Hypothalamus (tissue), 51 donors: ENCODE measurements around the gene FBXO3.

Experiments
- DNase-seq, 51 donors: peaks; one replicate each; lab custom pipeline; 2025; lab: John Stamatoyannopoulos, UW

FBXO3 gene

GRCh38 chr11:33704240-33705002 is 69.9 kb downstream of the FBXO3 start:
- peak in 14 of 51 donors; percentile 14 to 57 (median 24) for DNase-seq

- peak in 1 of 51 donors; percentile 8 for DNase-seq
Measured at GRCh38 chr11:33703788-33704187, 70.5 kb downstream of the FBXO3 start.

- no peak for DNase-seq
Measured at GRCh38 chr11:33703234-33703633, 71.1 kb downstream of the FBXO3 start.

GRCh38 chr11:33701302-33702230 is 72.8 kb downstream of the FBXO3 start:
- peak in 25 of 51 donors; percentile 16 to 83 (median 41) for DNase-seq

GRCh38 chr11:33700502-33701271 is 73.6 kb downstream of the FBXO3 start, which contains the start of gene C11orf91:
Gene C11orf91 (minus strand): TSS chr11:33700826. CDS start chr11:33700740, 86 bp downstream.
- DNase-seq = peak in 50 of 51 donors; percentile 50 to 96 (median 89)

GRCh38 chr11:33700063-33700501 is 74.2 kb downstream of the FBXO3 start:
- DNase-seq = peak in 2 of 51 donors; percentile 35 to 39

- no peak for DNase-seq
Measured at GRCh38 chr11:33699515-33700062, 74.7 kb downstream of the FBXO3 start.

- no peak for DNase-seq
Measured at GRCh38 chr11:33698921-33699320, 75.4 kb downstream of the FBXO3 start.

GRCh38 chr11:33697997-33698396 is 76.3 kb downstream of the FBXO3 start:
- no peak for DNase-seq

- DNase-seq = no peak
Measured at GRCh38 chr11:33696931-33697638, 77.2 kb downstream of the FBXO3 start.

GRCh38 chr11:33696411-33696810 is 77.9 kb downstream of the FBXO3 start:
- no peak for DNase-seq

- no peak for DNase-seq
Measured at GRCh38 chr11:33695051-33695566, 79.2 kb downstream of the FBXO3 start.

- no peak for DNase-seq
Measured at GRCh38 chr11:33694346-33695050, 79.8 kb downstream of the FBXO3 start.

GRCh38 chr11:33692541-33692940 is 81.8 kb downstream of the FBXO3 start:
- DNase-seq = no peak

- DNase-seq = peak in 39 of 51 donors; percentile 16 to 81 (median 56)
Measured at GRCh38 chr11:33692013-33692504, 82.3 kb downstream of the FBXO3 start.

GRCh38 chr11:33691066-33691864 is 83.1 kb downstream of the FBXO3 start:
- no peak for DNase-seq
